M059J (cell line): Measurements from ENCODE around the gene NCAPH2. TPM values are rescaled to one million over a fixed set of nuclear protein-coding genes. Genes with fewer than 3 reads are reported as not detected.

Source experiments
- DNase-seq: peaks from one replicate; pipeline ENCODE4 v3.0.0-alpha.2; 2012; ENCODE audit warnings: low read depth
- total RNA-seq: library from RNA; depleted of rRNA; stranded (reverse); fragments of >200 nt; shearing (Covaris generic); gene quantifications from 2 replicates; pipeline ENCODE4 v1.2.3, GENCODE V29; 2014

NCAPH2 gene
- total RNA-seq, 1 experiment from 2014 or later, result 50.9 TPM

DNA sequence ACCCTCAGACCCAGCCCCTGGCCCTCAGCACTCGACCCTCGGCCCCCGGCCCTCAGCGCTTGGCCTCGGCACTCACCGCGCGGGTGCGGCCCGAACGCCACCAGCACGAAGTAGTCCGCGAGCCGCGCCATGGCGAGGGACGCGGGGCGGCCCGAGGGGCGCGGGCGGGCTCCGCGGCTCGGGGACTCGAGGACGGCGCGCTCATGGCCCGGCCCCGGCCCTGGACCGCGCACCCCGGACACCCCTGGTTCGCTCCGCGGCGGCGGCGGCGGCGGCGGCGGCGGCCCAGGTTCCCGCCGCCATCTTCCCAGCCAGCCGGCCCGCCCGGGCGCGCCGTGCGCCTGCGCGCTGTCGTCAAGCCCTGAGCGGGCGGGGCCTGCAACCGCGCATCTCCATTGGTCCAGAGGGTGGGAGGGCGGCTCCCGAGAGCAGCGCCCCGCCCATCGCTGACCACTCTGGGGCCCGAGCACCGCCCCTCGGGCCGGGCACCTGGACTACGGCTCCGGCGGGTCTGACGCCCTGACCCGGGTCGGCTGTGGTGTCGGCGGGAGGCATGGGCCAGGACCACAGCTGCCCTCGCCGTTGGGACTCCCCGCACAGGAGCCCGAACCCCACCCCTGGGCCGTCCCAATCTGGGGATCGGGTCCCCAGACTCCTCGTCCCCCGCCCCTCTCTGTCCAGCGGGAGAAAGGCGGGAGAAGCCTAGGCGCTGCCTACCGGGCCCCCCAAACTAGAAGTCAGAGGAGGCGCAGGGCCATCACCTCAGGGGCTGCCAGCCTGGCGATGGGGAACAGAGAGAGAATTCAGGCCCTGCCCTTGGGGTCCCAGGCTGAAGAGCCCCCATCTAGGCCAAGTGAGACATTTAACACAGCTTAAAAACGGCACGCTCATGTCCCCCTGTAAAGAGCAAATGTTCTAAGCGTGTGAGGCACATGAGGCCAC lies 33.0 kb upstream of the NCAPH2 start, which contains the start of gene SBF1:
SBF1 (minus strand) TSS at position 326 of the 942 bp plus-strand sequence; CDS start at position 131, 195 bp downstream.
- peak; percentile 83 for DNase-seq

DNA sequence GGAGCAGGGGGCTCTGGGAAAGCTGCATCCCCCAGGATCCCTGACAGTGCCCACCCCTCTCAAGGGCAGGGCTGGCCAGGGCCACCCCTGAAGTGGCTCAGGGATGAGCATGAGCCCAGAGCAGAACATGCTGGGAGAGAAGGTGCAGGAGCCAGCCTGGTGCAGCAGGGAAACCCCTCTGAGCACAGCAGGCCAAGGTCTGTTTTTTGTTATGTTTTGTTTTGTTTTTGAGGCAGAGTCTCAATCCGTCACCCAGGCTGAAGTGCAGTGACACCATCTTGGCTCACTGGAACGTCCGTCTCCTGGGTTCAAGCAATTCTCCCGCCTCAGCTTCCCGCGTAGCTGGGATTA lies 32.4 kb upstream of the NCAPH2 start:
- no peak for DNase-seq

DNA sequence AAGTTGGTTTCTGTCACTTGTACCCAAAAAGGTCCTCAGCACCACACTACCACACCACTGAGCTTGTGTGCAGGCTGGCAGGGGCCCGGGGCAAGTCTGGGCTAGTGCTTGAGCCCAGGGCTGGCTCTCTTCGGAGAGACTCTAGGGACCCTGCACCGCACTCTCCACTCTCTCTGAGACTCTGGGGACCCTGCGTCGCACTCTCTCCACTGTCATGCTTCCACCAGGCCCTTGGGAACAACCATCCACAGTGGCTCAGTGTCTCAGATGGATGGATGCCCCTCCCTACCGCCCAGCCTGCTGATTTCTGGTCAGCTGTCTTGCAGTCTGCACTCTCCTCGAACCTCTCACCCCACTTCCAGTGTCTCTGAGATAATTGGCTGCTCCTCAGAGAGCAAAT lies 31.2 kb upstream of the NCAPH2 start:
- no peak for DNase-seq

DNA sequence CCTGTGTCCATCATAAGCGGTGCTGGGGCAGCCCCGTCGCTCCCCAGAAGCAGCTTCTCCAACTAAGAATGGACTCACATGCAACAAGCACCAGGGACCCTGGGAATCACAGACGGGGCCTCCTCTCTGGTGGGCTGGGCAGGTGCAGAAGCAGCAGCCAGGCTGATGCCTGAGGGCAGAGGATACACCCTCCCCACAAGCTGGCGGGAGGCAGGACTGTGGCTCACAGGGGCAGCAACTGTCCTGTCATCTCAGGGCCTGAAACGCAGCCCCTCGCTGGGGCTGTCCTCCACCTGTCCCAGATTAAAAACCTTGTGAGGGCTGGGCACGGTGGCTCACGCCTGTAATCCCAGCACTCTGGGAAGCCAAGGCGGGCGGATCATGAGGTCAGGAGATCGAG lies 30.1 kb upstream of the NCAPH2 start:
- no peak for DNase-seq

DNA sequence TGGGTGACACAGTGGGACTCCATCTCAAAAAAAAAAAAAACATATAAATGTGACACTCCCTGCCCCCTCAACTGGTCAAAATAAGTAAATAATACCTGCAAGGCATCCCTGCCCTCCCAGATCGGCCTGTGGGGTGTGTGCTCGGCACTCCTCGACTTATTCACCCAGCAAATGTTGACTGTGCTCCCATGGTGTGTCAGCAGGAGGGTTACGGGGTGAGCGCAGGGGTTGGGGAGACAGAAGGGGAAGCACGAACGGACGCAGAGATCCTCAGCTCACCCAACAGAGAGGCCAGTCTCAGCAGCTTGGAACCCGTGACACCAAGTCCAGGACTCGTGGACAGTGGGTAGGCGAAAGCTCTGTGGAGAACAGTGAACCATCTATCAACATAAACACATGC lies 28.3 kb upstream of the NCAPH2 start:
- no peak for DNase-seq

DNA sequence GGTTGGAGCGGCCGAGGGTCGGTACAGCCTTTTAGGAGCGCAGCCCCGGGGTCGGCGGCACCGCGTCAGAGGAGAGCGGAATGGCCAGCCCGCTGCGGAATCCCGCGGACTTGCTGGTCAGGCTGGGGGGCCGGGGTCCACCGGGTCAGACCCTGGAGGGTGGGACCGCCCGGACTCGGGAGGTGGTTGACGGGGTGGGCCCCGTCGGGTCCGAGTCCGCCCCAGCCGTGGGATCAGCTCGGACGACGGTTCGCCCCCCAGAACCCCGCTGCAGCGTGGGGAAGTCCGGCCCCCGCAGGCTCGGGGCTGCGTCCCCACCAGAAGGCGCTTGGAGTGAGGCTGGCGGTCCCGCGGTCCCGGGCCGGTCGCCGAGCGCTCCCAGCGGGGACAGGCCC lies 27.0 kb upstream of the NCAPH2 start:
- DNase-seq, result no peak

DNA sequence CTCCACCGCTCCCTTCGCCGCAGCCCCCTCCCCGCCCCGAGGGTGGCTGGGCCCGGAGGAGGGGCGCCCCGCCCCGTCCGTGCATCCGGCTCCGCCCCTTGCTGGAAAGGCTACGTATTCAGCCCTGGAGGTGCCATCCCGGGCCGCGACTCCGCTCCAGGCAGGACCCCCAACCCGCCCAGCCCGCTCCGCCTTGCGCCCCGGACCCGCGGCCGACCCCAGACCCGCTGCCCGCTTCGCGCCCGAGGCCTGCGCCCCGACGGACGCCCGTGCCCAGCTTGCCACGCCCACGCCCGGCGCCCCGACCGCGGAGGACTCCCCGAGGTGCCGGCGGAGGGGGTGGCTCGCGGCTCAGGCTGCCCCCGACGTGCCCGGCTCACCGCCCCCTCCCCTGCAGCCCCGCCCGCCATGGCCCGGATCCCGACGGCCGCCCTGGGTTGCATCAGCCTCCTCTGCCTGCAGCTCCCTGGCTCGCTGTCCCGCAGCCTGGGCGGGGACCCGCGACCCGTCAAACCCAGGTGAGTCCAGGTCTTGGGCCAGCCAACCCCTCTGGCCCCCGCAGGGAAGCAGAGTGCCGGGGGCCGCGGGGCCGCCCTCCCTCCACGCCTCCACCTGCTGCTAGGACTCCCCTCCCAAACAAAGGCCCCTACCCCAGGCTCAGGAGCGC lies 26.5 kb upstream of the NCAPH2 start, which contains the start of gene ADM2:
ADM2 (plus strand) TSS at position 104 of the 667 bp plus-strand sequence; CDS start at position 409, 305 bp downstream.
- DNase-seq, result no peak

DNA sequence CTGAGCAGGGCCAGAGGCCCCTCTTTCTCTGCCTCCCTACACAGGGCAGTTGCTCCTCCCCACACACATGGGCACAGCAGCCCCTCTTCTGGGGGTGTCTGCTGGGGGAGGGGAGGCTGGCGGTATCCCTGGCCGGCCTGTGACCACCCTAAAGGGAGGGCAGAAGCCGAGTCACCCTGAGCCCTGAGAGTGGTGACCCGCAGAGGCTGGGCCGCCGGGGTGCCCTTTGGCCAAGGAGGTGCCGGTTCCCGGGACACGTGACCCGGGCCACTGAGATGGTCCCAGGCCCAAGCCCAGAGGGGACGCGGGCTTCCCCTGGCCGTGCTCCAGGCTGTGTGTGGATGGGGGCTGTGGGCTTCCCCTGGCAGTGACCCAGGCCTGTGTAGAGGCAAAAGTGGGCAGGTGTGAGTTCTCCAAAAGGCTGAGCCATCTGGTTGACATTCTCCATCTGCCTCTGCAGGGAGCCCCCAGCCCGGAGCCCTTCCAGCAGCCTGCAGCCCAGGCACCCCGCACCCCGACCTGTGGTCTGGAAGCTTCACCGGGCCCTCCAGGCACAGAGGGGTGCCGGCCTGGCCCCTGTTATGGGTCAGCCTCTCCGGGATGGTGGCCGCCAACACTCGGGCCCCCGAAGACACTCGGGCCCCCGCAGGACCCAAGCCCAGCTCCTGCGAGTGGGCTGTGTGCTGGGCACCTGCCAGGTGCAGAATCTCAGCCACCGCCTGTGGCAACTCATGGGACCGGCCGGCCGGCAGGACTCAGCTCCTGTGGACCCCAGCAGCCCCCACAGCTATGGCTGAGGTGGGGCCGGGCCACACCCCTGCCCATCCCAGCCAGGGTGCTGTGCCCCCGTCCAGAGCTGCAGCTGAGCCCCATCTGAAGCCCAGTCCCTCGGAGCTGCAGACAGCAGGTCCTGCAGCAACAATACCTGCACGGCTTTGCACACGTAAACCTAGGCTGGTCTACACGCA lies 25.6 kb upstream of the NCAPH2 start:
- no peak for DNase-seq

DNA sequence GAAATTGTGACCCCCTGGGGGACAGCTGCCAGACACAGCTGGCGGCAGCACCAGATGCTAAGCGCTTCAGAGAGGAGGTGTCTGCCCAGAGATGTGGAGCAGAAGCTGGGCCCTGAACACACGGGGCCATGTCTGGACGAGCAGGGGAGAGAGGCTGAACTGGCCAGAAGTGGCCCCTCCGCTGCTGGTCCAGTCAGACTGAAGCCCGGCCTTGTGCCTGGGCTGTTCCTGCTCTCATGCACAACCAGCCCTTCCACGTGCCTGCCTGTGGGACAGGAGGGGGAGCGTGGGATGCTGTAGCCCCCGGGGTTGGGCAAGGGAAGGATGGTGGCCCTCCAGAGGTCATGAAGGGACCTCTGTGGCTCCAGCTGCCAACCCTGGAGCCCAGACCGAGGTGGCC lies 24.9 kb upstream of the NCAPH2 start:
- no peak for DNase-seq

DNA sequence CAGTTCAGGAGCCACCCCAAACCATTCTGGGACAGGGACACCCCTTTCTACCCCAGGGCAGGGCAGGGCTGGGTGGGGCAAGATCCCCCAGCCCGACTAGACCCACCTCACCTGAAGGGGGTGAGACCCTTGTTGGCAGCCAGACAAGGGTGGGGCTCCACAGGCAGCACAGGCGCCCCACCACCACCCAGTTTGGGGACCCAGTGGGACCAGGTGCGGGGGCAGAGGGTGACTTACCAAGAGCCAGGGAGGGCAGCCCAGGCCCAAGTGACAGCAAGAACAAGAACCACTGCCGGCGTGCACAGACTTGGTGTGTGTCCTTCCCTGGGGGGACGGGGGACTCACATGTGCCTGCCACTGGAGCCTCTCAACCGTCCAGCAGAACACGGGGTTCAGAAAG lies 24.5 kb upstream of the NCAPH2 start:
- DNase-seq, result no peak

DNA sequence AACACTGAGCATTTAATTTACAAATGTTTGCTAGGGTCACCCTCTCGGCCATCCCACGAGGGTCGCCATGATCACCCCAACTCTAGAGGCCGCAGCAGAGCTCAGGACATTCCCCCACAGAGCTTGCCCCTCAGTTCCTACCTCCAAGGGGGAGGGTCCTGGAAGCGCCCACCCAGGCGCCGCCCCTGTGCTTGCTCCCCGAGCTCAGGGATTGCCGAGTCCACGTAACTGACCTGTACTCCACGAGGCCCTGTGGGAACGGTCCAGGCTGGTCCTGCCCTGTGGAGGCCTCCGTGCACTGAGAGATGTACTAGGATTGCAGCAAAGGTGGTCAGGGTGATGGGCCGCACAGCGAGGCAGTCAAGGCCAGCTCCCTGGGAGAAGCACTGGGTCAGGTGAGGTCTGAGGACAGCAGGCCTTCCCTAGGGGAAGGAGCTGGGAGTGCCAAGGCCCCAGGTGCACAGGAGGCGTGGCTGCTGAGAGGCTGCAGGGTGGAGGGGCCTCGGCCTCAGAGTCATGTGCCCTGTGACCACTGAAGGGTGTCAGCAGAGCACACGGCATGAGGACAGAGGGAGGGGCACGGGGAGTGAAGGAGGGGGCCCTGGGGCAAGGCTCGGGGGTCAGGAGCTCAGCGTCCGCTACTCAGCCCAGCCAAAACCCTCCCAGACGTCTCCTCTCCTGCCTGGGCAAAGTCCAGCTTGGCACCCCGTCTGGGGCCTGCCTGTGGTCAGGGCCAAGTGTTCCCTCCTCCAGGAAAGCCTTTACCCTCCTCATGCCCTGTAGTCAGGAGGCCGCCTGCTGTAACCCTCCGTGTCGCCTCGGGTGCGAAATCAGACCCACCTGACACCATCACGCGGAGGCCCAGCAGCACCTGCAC lies 23.8 kb upstream of the NCAPH2 start:
- DNase-seq, result no peak

DNA sequence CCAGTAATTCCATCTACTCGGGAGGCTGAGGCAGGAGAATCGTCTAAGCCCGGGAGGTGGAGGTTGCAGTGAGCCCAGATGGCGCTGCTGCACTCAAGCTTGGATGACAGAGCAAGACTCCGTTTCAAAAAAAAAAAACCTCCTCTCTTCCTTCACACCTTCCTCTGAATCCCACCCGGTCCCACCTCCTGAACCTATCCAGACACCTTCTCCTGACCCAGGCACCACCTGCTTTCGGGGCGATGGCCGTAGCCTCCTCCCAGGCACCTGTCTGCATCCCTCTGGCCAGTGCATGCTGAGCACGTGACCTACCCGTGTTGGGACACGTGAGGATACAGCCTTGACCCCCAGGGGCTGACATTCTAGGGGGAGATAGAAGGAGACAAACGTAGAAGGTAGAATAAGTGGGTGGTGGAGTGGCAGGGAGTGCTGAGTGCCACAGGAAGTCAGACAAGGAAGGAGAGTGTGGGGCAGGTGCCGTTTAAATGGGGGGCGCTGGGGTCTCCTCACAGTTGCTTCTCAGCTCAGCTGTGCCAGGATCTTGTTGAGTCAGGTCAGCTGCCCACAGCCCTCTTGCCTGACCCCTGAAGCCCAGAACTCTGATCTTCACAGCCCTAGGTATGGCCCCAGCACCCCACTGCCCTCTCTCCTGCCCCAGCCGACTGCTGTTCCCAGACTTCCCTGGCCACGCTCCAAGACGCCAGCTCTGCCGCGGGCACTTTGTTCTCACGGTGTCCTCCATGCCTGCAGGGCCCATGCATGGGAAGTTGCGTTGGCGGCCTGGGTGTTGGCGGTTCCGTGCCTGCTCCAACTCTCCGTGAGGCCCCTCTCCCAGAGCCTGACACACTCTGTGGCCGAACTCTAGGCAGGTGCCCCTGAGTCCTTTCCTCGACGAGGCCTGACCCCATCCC lies 22.5 kb upstream of the NCAPH2 start:
- DNase-seq, result peak; percentile 55

DNA sequence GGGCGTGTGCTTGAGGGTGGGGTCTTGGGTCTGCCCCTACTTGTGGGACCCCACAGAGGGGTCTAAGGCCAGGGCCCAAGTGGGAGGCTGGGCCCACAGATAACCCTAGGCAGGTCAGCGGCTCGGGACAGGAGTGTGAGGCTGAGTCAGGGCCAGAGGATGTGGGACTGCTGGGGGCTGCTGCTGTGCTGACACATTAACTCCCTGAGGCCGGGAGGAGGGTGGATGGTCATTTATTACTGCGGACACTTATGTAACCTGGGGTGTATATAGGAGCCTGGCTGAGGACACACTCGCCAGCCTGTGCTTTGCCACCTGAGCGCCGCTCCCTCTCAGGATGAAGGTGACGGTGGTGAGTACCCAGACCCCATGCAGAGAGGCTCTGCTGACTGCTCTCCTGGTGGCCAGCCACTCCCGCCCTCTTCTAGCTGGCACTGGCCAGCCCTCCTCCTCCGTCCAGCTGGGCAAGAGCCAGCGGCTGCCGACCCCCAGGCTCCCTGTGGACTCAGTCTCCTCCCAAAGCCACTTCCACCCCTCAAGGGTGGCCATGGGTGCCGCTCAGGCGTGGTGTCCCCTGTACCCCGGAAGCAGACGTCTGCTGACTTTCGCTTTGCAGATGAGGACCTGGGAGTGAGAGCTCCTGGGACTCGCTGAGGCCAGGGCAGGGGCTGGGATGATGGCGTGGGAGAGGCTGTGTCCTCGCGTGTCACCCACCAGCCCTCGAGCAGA lies 21.3 kb upstream of the NCAPH2 start, which contains the start of gene MIOX:
MIOX (plus strand) TSS at position 299 of the 729 bp plus-strand sequence; CDS start at position 338, 39 bp downstream.
- peak; percentile 66 for DNase-seq

DNA sequence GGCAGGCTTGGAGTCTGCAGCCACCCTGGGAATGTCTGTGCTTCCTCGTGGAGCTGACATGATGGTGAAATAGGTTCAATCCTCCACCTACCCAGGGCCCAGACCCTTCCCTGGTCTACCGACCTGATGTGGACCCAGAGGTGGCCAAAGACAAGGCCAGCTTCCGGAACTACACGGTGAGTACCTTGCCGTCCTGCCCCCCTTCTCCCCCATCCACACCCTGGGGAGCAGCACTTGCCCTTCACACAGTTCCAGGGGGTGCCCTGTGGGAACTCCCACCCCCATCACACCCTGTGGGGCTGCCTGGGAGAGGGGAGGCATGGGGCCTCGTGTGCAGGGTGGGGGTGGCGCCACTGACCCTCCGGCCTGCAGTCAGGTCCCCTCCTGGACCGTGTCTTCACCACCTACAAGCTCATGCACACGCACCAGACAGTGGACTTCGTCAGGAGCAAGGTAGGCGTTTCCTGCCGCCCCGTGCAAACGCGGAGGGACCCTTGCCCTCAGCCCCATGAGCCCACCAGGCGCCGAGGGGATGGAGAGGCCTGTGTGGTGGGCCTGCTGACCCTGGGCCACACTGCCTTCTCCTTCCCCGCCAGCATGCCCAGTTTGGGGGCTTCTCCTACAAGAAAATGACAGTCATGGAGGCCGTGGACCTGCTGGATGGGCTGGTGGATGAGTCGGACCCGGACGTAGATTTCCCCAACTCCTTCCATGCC lies 20.6 kb upstream of the NCAPH2 start:
- no peak for DNase-seq

DNA sequence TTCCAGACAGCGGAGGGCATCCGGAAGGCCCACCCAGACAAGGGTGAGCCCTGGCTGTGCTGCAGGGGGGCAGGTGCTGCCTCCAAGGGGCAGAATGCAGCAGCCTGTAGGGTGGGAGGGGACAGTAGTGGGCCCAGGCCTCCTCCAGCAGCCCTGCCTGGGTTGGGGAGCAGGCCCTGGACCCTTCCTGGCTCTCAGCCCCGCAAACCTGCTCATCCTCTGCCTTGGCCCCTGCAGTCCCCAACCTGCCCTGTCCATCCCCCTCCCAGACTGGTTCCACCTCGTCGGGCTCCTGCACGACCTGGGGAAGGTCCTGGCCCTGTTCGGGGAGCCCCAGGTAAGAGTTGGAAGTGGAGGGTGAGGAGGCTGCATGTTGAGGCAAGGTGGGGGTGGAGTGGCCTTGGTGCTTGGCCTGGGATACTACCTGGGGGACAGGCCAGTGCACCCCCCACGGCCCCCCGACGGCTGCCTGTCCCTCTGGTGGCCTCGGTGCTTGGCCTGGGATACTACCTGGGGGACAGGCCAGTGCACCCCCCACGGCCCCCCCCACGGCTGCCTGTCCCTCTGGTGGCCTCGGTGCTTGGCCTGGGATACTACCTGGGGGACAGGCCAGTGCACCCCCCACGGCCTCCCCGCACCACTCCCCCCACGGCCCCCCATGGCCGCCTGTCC lies 19.9 kb upstream of the NCAPH2 start:
- no peak for DNase-seq

DNA sequence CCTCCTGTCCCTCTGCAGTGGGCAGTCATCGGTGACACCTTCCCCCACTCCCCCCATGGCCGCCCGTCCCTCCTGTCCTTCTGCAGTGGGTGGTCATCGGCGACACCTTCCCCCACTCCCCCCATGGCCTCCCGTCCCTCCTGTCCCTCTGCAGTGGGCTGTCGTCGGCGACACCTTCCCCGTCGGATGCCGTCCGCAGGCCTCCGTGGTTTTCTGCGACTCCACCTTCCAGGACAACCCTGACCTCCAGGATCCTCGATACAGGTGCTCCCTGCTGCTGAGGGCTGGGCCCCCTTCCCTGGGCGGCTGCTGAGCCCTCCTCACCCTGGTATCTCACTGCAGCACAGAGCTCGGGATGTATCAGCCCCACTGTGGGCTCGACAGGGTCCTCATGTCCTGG lies 19.1 kb upstream of the NCAPH2 start:
- DNase-seq, result no peak

DNA sequence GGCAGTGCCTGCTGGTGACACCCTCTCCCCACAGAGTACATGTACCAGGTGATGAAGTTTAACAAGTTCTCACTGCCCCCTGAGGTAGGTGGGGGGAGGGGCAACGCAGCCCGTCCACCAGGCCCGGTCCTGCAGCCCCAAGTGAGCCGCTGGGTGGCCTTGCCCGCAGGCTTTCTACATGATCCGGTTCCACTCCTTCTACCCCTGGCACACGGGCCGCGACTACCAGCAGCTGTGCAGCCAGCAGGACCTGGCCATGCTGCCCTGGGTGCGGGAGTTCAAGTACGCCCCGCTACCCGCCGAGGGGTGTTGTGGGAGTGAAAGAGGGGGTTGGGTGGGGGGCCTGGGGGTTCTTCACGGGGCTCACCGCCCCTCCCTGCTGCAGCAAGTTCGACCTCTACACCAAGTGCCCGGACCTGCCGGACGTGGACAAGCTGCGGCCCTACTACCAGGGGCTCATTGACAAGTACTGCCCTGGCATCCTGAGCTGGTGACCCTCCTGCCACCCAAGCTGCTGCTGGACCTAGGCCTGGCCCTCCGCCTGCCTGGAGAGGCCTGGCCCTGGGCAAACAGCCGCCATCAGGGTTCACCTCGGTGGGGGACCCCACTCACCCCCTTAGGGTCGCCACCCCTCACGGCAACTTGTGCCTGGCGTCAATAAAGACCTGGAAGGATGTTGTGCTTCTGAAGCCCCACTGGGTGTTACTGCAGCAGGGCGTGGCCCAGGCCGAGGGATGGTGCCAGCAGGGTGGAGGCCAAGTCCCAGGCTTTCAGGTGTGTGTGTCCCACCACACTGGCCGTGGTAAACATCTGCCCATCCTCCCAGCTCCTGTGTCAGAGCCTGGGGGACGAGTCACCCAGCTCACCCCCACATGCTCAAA lies 18.4 kb upstream of the NCAPH2 start:
- DNase-seq, result no peak
